Measurements from ENCODE around the gene SCIN. TPM values are rescaled to one million over a fixed set of nuclear protein-coding genes. Genes with fewer than 3 reads are reported as not detected.

The SCIN gene
- total RNA-seq, 2 experiments from 2014 or later, result not detected

GRCh38 chr7:12584930-12585329, 14.4 kb downstream of the SCIN start:
- BruUV-seq (replicated peaks), result no TSS peak
- POLR2A ChIA-PET, result no interaction called here

GRCh38 chr7:12586271-12586670, 15.8 kb downstream of the SCIN start:
- Histone ChIP-seq H3K27ac (ENCODE audit: low read depth, low read length, poor library complexity, severe bottlenecking) (no peak overlapping the region), H3K4me2 (ENCODE audit: low read length) (no peak overlapping the region), H3K4me3 (ENCODE audit: low read depth, low read length, poor library complexity, severe bottlenecking) (no peak overlapping the region), H3K4me1 (ENCODE audit: insufficient read depth, low read length, poor library complexity, severe bottlenecking) (no peaks in the 10 kb centered on the region), H3K36me3 (ENCODE audit: insufficient read depth, low read length) (no peaks in the 10 kb centered on the region), H4K20me1 (ENCODE audit: insufficient read depth, low read length) (no peaks in the 10 kb centered on the region), H3K9me3 (ENCODE audit: low read length) (no peaks in the 10 kb centered on the region), H3K79me2 (ENCODE audit: insufficient read depth, low read depth, low read length) (no peaks in the 10 kb centered on the region), H2AFZ (ENCODE audit: low read length) (no peak overlapping the region), H3K9me2 (ENCODE audit: insufficient read depth, low read length) (no peaks in the 10 kb centered on the region; the same call in 1 of the 2 replicates)
- no peak for TF ChIP-seq CTCF (conservative IDR thresholded peaks at IDR 0.05; ENCODE audit: low read length)
- TF ChIP-seq EZH2phosphoT487 (IDR thresholded peaks at IDR 0.05; ENCODE audit: borderline replicate concordance, low read depth, low read length), result no peak
- ChIA-PET CTCF (ENCODE audit: unreplicated experiment) (no interaction called here), POLR2A (no interaction called here)
- no TSS peak for BruUV-seq (replicated peaks)
- DNase-seq (ENCODE audit: low spot score), result no peak
- intact Hi-C loops (cut with micrococcal nuclease; ENCODE audit: unreplicated experiment), result no loop called here

More at GRCh38 chr7:12584930-12585329, 14.4 kb downstream of the SCIN start:
- Histone ChIP-seq H3K4me2 (ENCODE audit: low read length) (no peak overlapping the region), H3K27ac (ENCODE audit: low read depth, low read length, poor library complexity, severe bottlenecking) (no peak overlapping the region), H3K79me2 (ENCODE audit: insufficient read depth, low read depth, low read length) (no peaks in the 10 kb centered on the region), H3K4me3 (ENCODE audit: low read depth, low read length, poor library complexity, severe bottlenecking) (no peak overlapping the region), H4K20me1 (ENCODE audit: insufficient read depth, low read length) (no peaks in the 10 kb centered on the region), H3K4me1 (ENCODE audit: insufficient read depth, low read length, poor library complexity, severe bottlenecking) (no peaks in the 10 kb centered on the region), H3K36me3 (ENCODE audit: insufficient read depth, low read length) (no peaks in the 10 kb centered on the region), H3K9me2 (ENCODE audit: insufficient read depth, low read length) (no peaks in the 10 kb centered on the region; the same call in 1 of the 2 replicates), H3K9me3 (ENCODE audit: low read length) (no peaks in the 10 kb centered on the region), H2AFZ (ENCODE audit: low read length) (no peak overlapping the region)
- TF ChIP-seq CTCF (conservative IDR thresholded peaks at IDR 0.05; ENCODE audit: low read length) (no peak), EZH2phosphoT487 (IDR thresholded peaks at IDR 0.05; ENCODE audit: borderline replicate concordance, low read depth, low read length) (no peak)
- CTCF ChIA-PET (ENCODE audit: unreplicated experiment), result no interaction called here
- intact Hi-C loops (cut with micrococcal nuclease; ENCODE audit: unreplicated experiment), result no loop called here
- DNase-seq (ENCODE audit: low spot score), result no peak

GRCh38 chr7:12588259-12588904, 17.9 kb downstream of the SCIN start:
- CTCF ChIA-PET (ENCODE audit: unreplicated experiment), result no interaction called here
- intact Hi-C loops (cut with micrococcal nuclease; ENCODE audit: unreplicated experiment), result no loop called here
- H2AFZ ChIP-seq (ENCODE audit: low read length), result no peak overlapping the region
- H3K79me2 ChIP-seq (ENCODE audit: insufficient read depth, low read depth, low read length), result no peaks in the 10 kb centered on the region
- no TSS peak for BruUV-seq (replicated peaks)
- POLR2A ChIA-PET, result no interaction called here
- no peak overlapping the region for H3K4me3 ChIP-seq (ENCODE audit: low read depth, low read length, poor library complexity, severe bottlenecking)
- no peaks in the 10 kb centered on the region; the same call in 1 of the 2 replicates for H3K9me2 ChIP-seq (ENCODE audit: insufficient read depth, low read length)
- no peaks in the 10 kb centered on the region for H3K9me3 ChIP-seq (ENCODE audit: low read length)
- H3K27ac ChIP-seq (ENCODE audit: low read depth, low read length, poor library complexity, severe bottlenecking), result no peak overlapping the region
- no peak overlapping the region for H3K4me2 ChIP-seq (ENCODE audit: low read length)
- no peaks in the 10 kb centered on the region for H3K4me1 ChIP-seq (ENCODE audit: insufficient read depth, low read length, poor library complexity, severe bottlenecking)
- H3K36me3 ChIP-seq (ENCODE audit: insufficient read depth, low read length), result no peaks in the 10 kb centered on the region
- TF ChIP-seq CTCF (conservative IDR thresholded peaks at IDR 0.05; ENCODE audit: low read length), result no peak
- no peak for TF ChIP-seq EZH2phosphoT487 (IDR thresholded peaks at IDR 0.05; ENCODE audit: borderline replicate concordance, low read depth, low read length)
- H4K20me1 ChIP-seq (ENCODE audit: insufficient read depth, low read length), result no peaks in the 10 kb centered on the region
- DNase-seq (ENCODE audit: low spot score), result no peak
